K562 (cell line): ENCODE data around the gene TNIP1. TPM values are rescaled to one million over a fixed set of nuclear protein-coding genes. Genes with fewer than 3 reads are reported as not detected.
A peak's percentile ranks its signal among the peaks of the same experiment; 100 is the strongest.

Experiments used
- ATAC-seq: fragments of 200-7000 bp; cut with Tn5 transposase; 3 replicates; pipeline ENCODE4 v1.9.1; 2020; ENCODE audit warnings: moderate library complexity
- BruUV-seq: library from RNA; stranded (reverse); fragments of 400-500 nt; replicated peaks from 2 replicates; lab custom pipeline; 2021; lab: Mats Ljungman, UMichigan
- CTCF ChIA-PET: fragments of 300-600 bp; formaldehyde crosslinking; extraction: SDS; loops from one replicate; lab custom pipeline; 2021; ENCODE audit warnings: low intra/inter-chr PET ratio; lab: Yijun Ruan, JAX
- POLR2A ChIA-PET: fragments of 300-600, 350-650 bp; sonication (Branson Sonifier 250); formaldehyde crosslinking; extraction: SDS; loops from one replicate; lab custom pipeline; 2021; ENCODE audit warnings: antibody characterized with exemption, inconsistent platforms; lab: Yijun Ruan, JAX
- DNase-seq, 4 experiments: peaks; one replicate each; pipeline versions ENCODE4 v3.0.0 to v3.0.0-alpha.2; 2011 to 2018; ENCODE audit warnings: low spot score in 3 of 4, mixed read lengths in 3 of 4; ENCODE audit errors: extremely low read depth in 1 of 4
- FAIRE-seq: peaks from 2 replicates; lab custom pipeline; 2011; peaks lifted over from hg19 to GRCh38; lab: Jason Lieb, UNC
- H2AFZ ChIP-seq: 2 replicates; pipeline ENCODE4 v1.6.0; 2011; ENCODE audit warnings: low read depth, low read length, control low read depth, inconsistent platforms
- H3K27ac ChIP-seq: fragments of 200-600 bp; 3 replicates; pipeline ENCODE4 v1.8.0; 2011; ENCODE audit warnings: low read depth, mild to moderate bottlenecking, control low read depth, inconsistent platforms, low read length, moderate library complexity, mixed read lengths; ENCODE audit errors: extremely low read depth
- H3K27me3 ChIP-seq, 2 experiments: fragments of 300-600 bp in 1 of 2; 2 replicates in 1 of 2; 3 replicates in 1 of 2; pipeline versions ENCODE4 v1.6.0 to v1.8.0; 2011; ENCODE audit warnings: inconsistent platforms in 2 of 2, low read length in 2 of 2, mild to moderate bottlenecking in 1 of 2, mixed read lengths in 1 of 2, moderate library complexity in 1 of 2; ENCODE audit not compliant: control insufficient read depth in 2 of 2, insufficient read depth in 2 of 2
- H3K36me3 ChIP-seq: fragments of 300-600 bp; 3 replicates; pipeline ENCODE4 v1.8.0; 2011; ENCODE audit warnings: mild to moderate bottlenecking, low read length, inconsistent platforms; ENCODE audit not compliant: control insufficient read depth, insufficient read depth
- H3K4me1 ChIP-seq, 2 experiments: fragments of 200-600 bp in 1 of 2; replicated peaks in 1 of 2; 2 replicates in 1 of 2; 3 replicates in 1 of 2; pipeline versions ENCODE4 v1.5.1 to v1.8.0; 2011; ENCODE audit warnings: inconsistent platforms in 2 of 2, low read length in 2 of 2, mild to moderate bottlenecking in 1 of 2, mixed read lengths in 1 of 2, moderate library complexity in 1 of 2; ENCODE audit not compliant: control insufficient read depth in 2 of 2, insufficient read depth in 2 of 2
- H3K4me2 ChIP-seq: 2 replicates; pipeline ENCODE4 v1.6.1; 2011; ENCODE audit warnings: low read length, control low read depth, inconsistent platforms, mixed read lengths; ENCODE audit not compliant: insufficient read depth
- H3K4me3 ChIP-seq: fragments of 200-600 bp; sonication (generic), shearing (Covaris generic); 2 replicates; pipeline ENCODE4 v1.5.1; 2016; ENCODE audit warnings: control low read depth, inconsistent platforms
- H3K79me2 ChIP-seq: fragments of 200-600 bp; 3 replicates; pipeline ENCODE4 v1.8.0; 2011; ENCODE audit warnings: low read length, inconsistent platforms; ENCODE audit not compliant: control insufficient read depth, insufficient read depth
- H3K9ac ChIP-seq, 2 experiments: 2 replicates each; pipeline versions ENCODE4 v1.6.0 to v1.6.1; 2011; ENCODE audit warnings: low read depth in 2 of 2, low read length in 2 of 2, control low read depth in 1 of 2, inconsistent platforms in 1 of 2, mild to moderate bottlenecking in 1 of 2, mixed read lengths in 1 of 2; ENCODE audit not compliant: insufficient read depth in 1 of 2
- H3K9me1 ChIP-seq: one replicate; pipeline ENCODE4 v1.6.0; 2011; ENCODE audit warnings: inconsistent platforms, mild to moderate bottlenecking, low read length, moderate library complexity; ENCODE audit not compliant: control insufficient read depth, insufficient read depth
- H3K9me3 ChIP-seq: replicated peaks from 2 replicates; pipeline ENCODE4 v1.5.1; 2011; ENCODE audit warnings: low read depth, low read length, inconsistent platforms; ENCODE audit not compliant: control insufficient read depth, insufficient read depth
- H4K20me1 ChIP-seq: replicated peaks from 2 replicates; pipeline ENCODE4 v1.6.1; 2011; ENCODE audit warnings: low read length, inconsistent platforms, mixed read lengths; ENCODE audit not compliant: control insufficient read depth, insufficient read depth
- ID3 ChIP-seq, 2 experiments: fragments of 250-450 bp in 1 of 2; fragments of 450-650 bp in 1 of 2; sonication (Bioruptor Pico) in 1 of 2; IDR thresholded peaks; 2 replicates each; pipeline versions ENCODE4 v1.6.1 to v1.8.0; 2016 to 2021; ENCODE audit warnings: mild to moderate bottlenecking in 2 of 2, moderate library complexity in 2 of 2, missing compliant biosample characterization in 1 of 2, missing genetic modification characterization in 1 of 2
- KLF16 ChIP-seq: IDR thresholded peaks from 2 replicates; pipeline ENCODE4 v1.6.1; 2016; ENCODE audit warnings: antibody characterized with exemption
- NR4A1 ChIP-seq, 2 experiments: fragments of 250-450 bp in 1 of 2; fragments of 450-650 bp in 1 of 2; sonication (Bioruptor Pico) in 1 of 2; IDR thresholded peaks; 2 replicates each; pipeline versions ENCODE4 v1.4.0 to v1.6.1; 2016 to 2020; ENCODE audit warnings: mild to moderate bottlenecking in 2 of 2, missing compliant biosample characterization in 1 of 2, missing genetic modification characterization in 1 of 2, moderate library complexity in 1 of 2
- SETDB1 ChIP-seq: IDR thresholded peaks from one replicate; pipeline ENCODE4 v1.6.1; 2012; ENCODE audit warnings: low read length, control low read depth, inconsistent platforms
- ZBTB9 ChIP-seq: fragments of 450-650 bp; formaldehyde crosslinking; IDR thresholded peaks from 2 replicates; pipeline ENCODE4 v1.4.0; 2020; ENCODE audit warnings: mild to moderate bottlenecking, moderate library complexity
- ZNF12 ChIP-seq: sonication (generic); formaldehyde crosslinking; IDR thresholded peaks from 2 replicates; pipeline ENCODE4 v1.4.0; 2020; ENCODE audit warnings: mild to moderate bottlenecking, missing genetic modification reagents
- ZNF76 ChIP-seq: fragments of 250-450 bp; sonication (Bioruptor Pico); IDR thresholded peaks from 2 replicates; pipeline ENCODE4 v1.4.0; 2020; ENCODE audit warnings: mild to moderate bottlenecking, moderate library complexity, borderline replicate concordance
- whole genome bisulfite sequencing: fragments of 100-300 bp; shearing (Covaris generic); methylation state at CpG from one replicate; pipeline ENCODE4 v1.1.6; 2016; ENCODE audit warnings: low coverage, mixed read lengths; ENCODE audit not compliant: insufficient coverage; ENCODE audit errors: missing lambda C conversion rate; 5-methylcytosine and 5-hydroxymethylcytosine counted together
- in situ Hi-C: fragments of 300-500 bp; cut with MboI; formaldehyde crosslinking; loops from 4 replicates; pipeline ENCODE4 v1.15.0; 2018; ENCODE audit warnings: inconsistent platforms, mixed read lengths
- intact Hi-C: fragments of 100-400 bp; cut with micrococcal nuclease; formaldehyde crosslinking; loops from 2 replicates; pipeline ENCODE4 v1.14.2; 2022
- polyA plus RNA-seq, 8 experiments: library from polyadenylated mRNA; depleted of rRNA in 4 of 8; stranded (reverse) in 5 of 8; unstranded in 3 of 8; fragments of >200 nt; fragmentation: Nextera tagmentation in 2 of 8; fragmentation: Illumina TruSeq in 1 of 8; extraction: Ambion mirVana in 2 of 8; extraction: Trizol in 1 of 8; gene quantifications; 2 replicates each; pipeline versions ENCODE4 v1.2.1 to v1.2.3, GENCODE V29; 2011 to 2014; ENCODE audit warnings: inconsistent platforms in 1 of 8, missing spikeins in 1 of 8
- total RNA-seq, 7 experiments: library from RNA; depleted of rRNA in 6 of 7; stranded (reverse); fragments of >200 nt in 6 of 7; fragmentation: Illumina TruSeq in 2 of 7; extraction: Trizol in 2 of 7; gene quantifications; 2 replicates each; pipeline versions ENCODE4 v1.2.1 to v1.2.3, GENCODE V29; 2011 to 2021; ENCODE audit warnings: low replicate concordance in 1 of 7

Gene TNIP1
- total and polyA plus RNA-seq, 9 of the 15 experiments (the other 6 are each of a cell fraction or from before 2014, with no cell fraction given), result 0.46 to 41.0 (median 24.6) TPM

GRCh38 chr5:151101746-151102145 lies 20.9 kb upstream of the TNIP1 start:
- H3K4me1 ChIP-seq, result peaks cover 34 to 48% of the 10 kb centered on the region in 2 experiments
- H3K27me3 ChIP-seq, result no peaks in the 10 kb centered on the region
- WGBS, result 88% methylated on average over 4 of the region's 4 CpGs
- no peaks in the 10 kb centered on the region for H3K79me2 ChIP-seq
- ChIA-PET CTCF (no interaction called here), POLR2A (interaction anchor here (0.6 to 1.8 kb wide), 3 partner anchors 12 to 21 kb away, joined by 3 to 7 read pairs (median 5); partner anchors contain the start of gene TNIP1)
- H3K4me3 ChIP-seq, result no peak overlapping the region
- DNase-seq, result no peak
- peak overlapping the region in 1 of 2 experiments; percentile 61; a peak in 3 of 4 replicates for H3K9ac ChIP-seq
- no peaks in the 10 kb centered on the region for H3K9me3 ChIP-seq
- TF ChIP-seq ZNF76 (0 out of 2 replicates have a peak, but pooled peaks have one; percentile 26), SETDB1 (no peak), ZBTB9 (CRISPR knock-in tag) (0 out of 2 replicates have a peak, but pooled peaks have one; percentile 2), ZNF12 (CRISPR knock-in tag) (0 out of 2 replicates have a peak, but pooled peaks have one; percentile 55), KLF16 (no peak), ID3 (CRISPR knock-in tag; IDR thresholded peaks at IDR 0.05) (no peak), ID3 (tag; IDR thresholded peaks at IDR 0.05) (0 out of 2 replicates have a peak, but pooled peaks have one; percentile 24), NR4A1 (CRISPR knock-in tag; IDR thresholded peaks at IDR 0.05) (no peak), NR4A1 (tag; IDR thresholded peaks at IDR 0.05) (no peak)
- H4K20me1 ChIP-seq, result no peaks in the 10 kb centered on the region
- no peaks in the 10 kb centered on the region for H3K9me1 ChIP-seq
- no peak for ATAC-seq
- H2AFZ ChIP-seq, result peak overlapping the region; percentile 67; the same call in 1 of the 2 replicates
- peak overlapping the region; percentile 45 for H3K4me2 ChIP-seq
- intact Hi-C loops, result no loop called here
- H3K36me3 ChIP-seq, result no peaks in the 10 kb centered on the region
- FAIRE-seq, result no peak
- no TSS peak for BruUV-seq
- in situ Hi-C loops, result no loop called here
- 0 out of 3 replicates have a peak overlapping the region, but pooled peaks have one; percentile 68 for H3K27ac ChIP-seq
